Spinal cord (tissue), 10 donors: Measurements from ENCODE around the gene MUTYH. TPM values are rescaled to one million over a fixed set of nuclear protein-coding genes. Genes with fewer than 3 reads are reported as not detected.
"Not testable (repeated sequence)": the region's sequence is repeated elsewhere in the genome, so short reads cannot be mapped to it uniquely, and the experiment has no call there.

Experiments
- DNase-seq, 6 donors: peaks; one replicate each; pipeline versions ENCODE4 v3.0.0 to v3.0.0-alpha.2; 2013 to 2015; ENCODE audit warnings: low spot score in 6 of 6, low read depth in 4 of 6
- H3K27ac ChIP-seq: one replicate; pipeline ENCODE4 v1.5.1; 2013; ENCODE audit warnings: low read depth, low read length, control low read depth
- H3K27me3 ChIP-seq: one replicate; pipeline ENCODE4 v1.6.1; 2013; ENCODE audit warnings: low read length; ENCODE audit not compliant: control insufficient read depth, insufficient read depth
- H3K36me3 ChIP-seq: one replicate; pipeline ENCODE4 v1.6.1; 2013; ENCODE audit warnings: low read length; ENCODE audit not compliant: control insufficient read depth, insufficient read depth
- H3K4me1 ChIP-seq: one replicate; pipeline ENCODE4 v1.6.1; 2013; ENCODE audit warnings: low read length; ENCODE audit not compliant: control insufficient read depth, insufficient read depth
- H3K4me3 ChIP-seq: one replicate; pipeline ENCODE4 v1.5.1; 2013; ENCODE audit warnings: low read depth, low read length, control low read depth
- H3K9me3 ChIP-seq: one replicate; pipeline ENCODE4 v1.6.1; 2013; ENCODE audit warnings: low read length; ENCODE audit not compliant: control insufficient read depth, insufficient read depth
- WGBS: methylation state at CpG from one replicate; pipeline ENCODE4 v1.1.5; 2013; ENCODE audit warnings: missing lambda C conversion rate; ENCODE audit not compliant: insufficient coverage; 5-methylcytosine and 5-hydroxymethylcytosine counted together
- long read RNA-seq, 4 donors: transcript quantifications; one replicate each; lab custom pipeline, GENCODE V29; 2026
- polyA plus RNA-seq, 2 donors: library from polyadenylated mRNA; unstranded; fragments of 120-200 nt; gene quantifications; one replicate each; pipeline ENCODE4 v1.2.1, GENCODE V29; 2013; ENCODE audit not compliant: insufficient read length in 2 of 2
- total RNA-seq, 2 donors: library from RNA; depleted of rRNA in 1 of 2; stranded (reverse); fragments of 120-200 nt in 1 of 2; fragments of >200 nt in 1 of 2; gene quantifications; one replicate each; pipeline versions ENCODE4 v1.2.3 to v1.2.4, GENCODE V29; 2013 to 2014
- donor health status: healthy.

The MUTYH gene
- total RNA-seq (10 to 100 TPM; 13.2 to 36.5 TPM), polyA plus RNA-seq (10 to 100 TPM; 39.7 to 55.7 TPM)
- long read RNA-seq, donor 1, partial matches to known transcripts, result 17 of 26 reads
- long read RNA-seq, donor 1, other reads (novel, unspliced or antisense), result 6 of 26 reads
- long read RNA-seq, donor 2, result 0 reads
- long read RNA-seq, donor 3, partial matches to known transcripts, result 10 of 12 reads
- long read RNA-seq, donor 3, other reads (novel, unspliced or antisense), result 0 of 12 reads
- long read RNA-seq, donor 4, partial matches to known transcripts, result 0 of 1 reads
- long read RNA-seq, donor 4, other reads (novel, unspliced or antisense), result 0 of 1 reads

DNA sequence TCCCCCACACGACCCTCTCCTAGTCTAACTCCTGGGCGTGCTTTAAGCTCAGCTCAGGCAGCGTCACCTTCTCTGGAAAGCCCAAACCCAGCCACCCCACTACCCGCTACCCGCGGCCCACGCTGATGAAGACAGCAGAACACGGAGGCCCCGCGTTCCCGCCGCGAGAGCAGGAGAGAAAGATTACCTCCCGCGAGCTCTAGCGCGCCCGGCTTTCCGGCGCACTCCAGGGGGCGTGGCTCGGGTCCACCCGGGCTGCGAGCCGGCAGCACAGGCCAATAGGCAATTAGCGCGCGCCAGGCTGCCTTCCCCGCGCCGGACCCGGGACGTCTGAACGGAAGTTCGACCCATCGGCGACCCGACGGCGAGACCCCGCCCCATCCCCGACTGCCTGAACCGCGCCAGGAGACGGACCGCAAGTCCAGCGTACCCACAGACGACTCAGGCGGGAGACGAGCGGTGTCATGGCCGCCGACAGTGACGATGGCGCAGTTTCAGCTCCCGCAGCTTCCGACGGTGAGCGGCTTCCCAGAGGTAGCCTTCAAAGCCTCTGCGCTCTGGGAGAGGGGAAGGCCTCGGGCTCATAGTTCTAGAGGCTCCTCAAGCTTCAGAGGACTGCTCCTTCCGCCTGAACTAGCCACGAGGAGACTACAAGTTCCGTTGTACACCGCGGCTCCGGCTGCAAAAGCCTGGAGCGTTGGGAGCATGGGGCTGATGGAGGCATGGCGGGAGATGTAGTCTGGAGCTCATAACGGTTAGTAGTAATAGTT, at the start of gene MUTYH, which contains the start of gene TOE1:
MUTYH (minus strand) TSS at position 652 of the 770 bp plus-strand sequence. CDS start 5,935 bp downstream, outside the sequence.
TOE1 (plus strand) TSS at position 382 of the 770 bp plus-strand sequence; CDS start at position 465, 83 bp downstream.
- Histone ChIP-seq H3K27ac (peak within 1 kb of the TSS; percentile 98), H3K9me3 (no peaks in the 10 kb centered on the region), H3K27me3 (no peaks in the 10 kb centered on the region), H3K36me3 (peaks cover 39% of the 10 kb centered on the region), H3K4me1 (peaks cover 25% of the 10 kb centered on the region), H3K4me3 (peak within 1 kb of the TSS; percentile 93)
- peak; percentile 75 to 97 (median 84) for DNase-seq
- WGBS, result under 1% methylated on average over 69 of the region's 70 CpGs

- Histone ChIP-seq H3K4me1 (no peaks in the 10 kb centered on the region), H3K27me3 (no peaks in the 10 kb centered on the region), H3K9me3 (no peaks in the 10 kb centered on the region), H3K27ac (no peak overlapping the region), H3K36me3 (no peaks in the 10 kb centered on the region), H3K4me3 (no peak overlapping the region)
- WGBS, result 100% methylated on average over 1 of the region's 3 CpGs
- DNase-seq, result no peak
Measured at GRCh38 chr1:45386219-45386618, 46.0 kb upstream of the MUTYH start.

DNA sequence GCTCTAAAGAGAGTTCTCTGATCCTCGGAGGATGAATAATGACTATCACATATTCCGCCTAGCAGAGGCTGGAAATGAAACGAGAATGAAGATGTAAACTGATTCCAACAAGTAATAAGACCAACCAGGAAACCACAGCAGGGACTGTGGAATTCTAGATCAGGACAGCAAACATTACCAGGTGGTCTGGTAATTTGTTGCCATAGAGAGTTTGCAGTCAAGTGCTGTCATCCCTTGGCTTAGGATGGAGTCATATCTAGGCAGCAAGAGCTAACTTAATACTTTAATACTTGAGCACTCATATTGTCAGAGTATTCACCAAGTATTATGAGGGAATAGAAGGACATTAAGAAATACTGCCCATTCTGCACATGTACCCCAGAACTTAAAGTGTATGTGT, 45.1 kb upstream of the MUTYH start:
- DNase-seq, result no peak
- WGBS, result no CpG with 5 or more reads among the region's 3 CpGs

GRCh38 chr1:45384213-45384612, 44.0 kb upstream of the MUTYH start:
- not testable (repeated sequence) for H3K27me3 ChIP-seq

More for the DNA sequence above, 45.1 kb upstream of the MUTYH start:
- Histone ChIP-seq H3K9me3 (no peaks in the 10 kb centered on the region), H3K4me1 (no peaks in the 10 kb centered on the region), H3K27ac (no peak overlapping the region), H3K36me3 (no peaks in the 10 kb centered on the region), H3K4me3 (no peak overlapping the region), H3K27me3 (no peaks in the 10 kb centered on the region)

GRCh38 chr1:45383191-45383590, 43.0 kb upstream of the MUTYH start:
- Histone ChIP-seq H3K4me3 (no peak overlapping the region), H3K4me1 (no peaks in the 10 kb centered on the region), H3K27me3 (no peaks in the 10 kb centered on the region), H3K9me3 (no peaks in the 10 kb centered on the region), H3K36me3 (no peaks in the 10 kb centered on the region), H3K27ac (no peak overlapping the region)
- DNase-seq, result peak in 1 of 6 donors; percentile 12
- WGBS, result no CpG with 5 or more reads among the region's 1 CpG

More at GRCh38 chr1:45384213-45384612, 44.0 kb upstream of the MUTYH start:
- H3K27ac ChIP-seq, H3K36me3 ChIP-seq, H3K9me3 ChIP-seq, H3K4me1 ChIP-seq, H3K4me3 ChIP-seq, DNase-seq: not testable (repeated sequence)
- 100% methylated on average over 1 of the region's 4 CpGs for WGBS

DNA sequence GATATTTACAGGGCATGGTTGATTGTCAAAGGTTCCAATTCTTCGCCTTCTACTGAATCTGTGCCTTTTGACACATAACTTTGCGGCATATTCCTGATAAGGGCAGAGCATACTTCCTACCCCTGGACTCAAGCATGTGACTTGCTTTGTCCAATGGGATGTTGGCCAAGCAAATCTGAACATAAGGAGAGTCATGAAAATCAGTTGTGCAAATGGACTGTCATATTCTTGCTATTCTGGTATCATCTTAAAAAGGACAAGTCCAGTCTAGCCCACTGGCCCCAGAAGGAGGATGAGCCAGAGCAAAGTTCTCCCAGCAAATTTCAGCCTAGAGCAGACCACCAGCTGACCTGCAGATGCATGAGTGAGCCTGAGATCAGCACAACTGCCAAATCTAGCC, 41.0 kb upstream of the MUTYH start:
- Histone ChIP-seq H3K4me3 (no peak overlapping the region), H3K4me1 (no peaks in the 10 kb centered on the region), H3K27ac (no peak overlapping the region), H3K36me3 (no peaks in the 10 kb centered on the region), H3K9me3 (no peaks in the 10 kb centered on the region), H3K27me3 (no peaks in the 10 kb centered on the region)
- 86% methylated on average over 2 of the region's 2 CpGs for WGBS
- no peak for DNase-seq

- no peak overlapping the region for H3K4me3 ChIP-seq
- DNase-seq, result peak in 1 of 6 donors; percentile 60
- no CpG with 5 or more reads among the region's 1 CpG for WGBS
Measured at GRCh38 chr1:45380730-45381129, 40.5 kb upstream of the MUTYH start.

GRCh38 chr1:45380125-45380524, 39.9 kb upstream of the MUTYH start:
- H3K4me1 ChIP-seq, result no peaks in the 10 kb centered on the region
- H3K36me3 ChIP-seq, result no peaks in the 10 kb centered on the region
- H3K27ac ChIP-seq, result no peak overlapping the region
- H3K9me3 ChIP-seq, result no peaks in the 10 kb centered on the region
- no peaks in the 10 kb centered on the region for H3K27me3 ChIP-seq
- no peak for DNase-seq
- no peak overlapping the region for H3K4me3 ChIP-seq
- 94% methylated on average over 2 of the region's 4 CpGs for WGBS

More at GRCh38 chr1:45380730-45381129, 40.5 kb upstream of the MUTYH start:
- Histone ChIP-seq H3K27ac (no peak overlapping the region), H3K9me3 (no peaks in the 10 kb centered on the region), H3K36me3 (no peaks in the 10 kb centered on the region), H3K4me1 (no peaks in the 10 kb centered on the region), H3K27me3 (no peaks in the 10 kb centered on the region)

GRCh38 chr1:45379524-45379923, 39.3 kb upstream of the MUTYH start:
- Histone ChIP-seq H3K4me1 (no peaks in the 10 kb centered on the region), H3K27me3 (no peaks in the 10 kb centered on the region), H3K27ac (no peak overlapping the region), H3K36me3 (no peaks in the 10 kb centered on the region), H3K9me3 (no peaks in the 10 kb centered on the region), H3K4me3 (no peak overlapping the region)
- DNase-seq, result no peak
- 52% methylated on average over 3 of the region's 6 CpGs for WGBS
